ENCODE measurements around the gene VSTM4. TPM values are rescaled to one million over a fixed set of nuclear protein-coding genes. Genes with fewer than 3 reads are reported as not detected.

Gene VSTM4
- total RNA-seq, 1 donor: 10.1 TPM

DNA sequence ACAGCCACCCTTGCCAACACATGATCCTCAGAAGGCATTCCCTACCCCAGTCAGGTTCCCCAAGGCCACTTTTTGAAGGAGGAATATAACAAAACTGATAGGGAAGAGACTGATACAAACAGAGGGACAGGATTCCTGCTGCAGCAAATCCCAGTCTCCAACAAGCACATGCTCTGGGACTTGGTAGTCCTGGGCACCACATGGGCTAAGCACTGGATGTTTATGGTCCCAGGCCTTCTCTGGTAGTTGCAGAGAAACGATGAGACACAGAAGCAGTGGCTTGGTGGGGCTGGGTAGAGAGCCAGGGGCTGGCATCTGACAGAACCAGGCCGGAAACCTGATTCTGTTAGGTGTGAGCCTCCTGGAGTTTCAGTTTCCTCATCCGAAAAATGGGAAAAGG lies 3.2 kb downstream of the VSTM4 start:
- Histone ChIP-seq H3K9me3 (ENCODE audit: low read depth, low read length) (no peaks in the 10 kb centered on the region), H3K4me2 (ENCODE audit: insufficient read depth, low read length) (no peak overlapping the region), H3K4me3 (ENCODE audit: insufficient read depth, low read length) (no peak overlapping the region), H4K20me1 (ENCODE audit: insufficient read depth, low read length) (peaks cover 15% of the 10 kb centered on the region), H3K79me2 (ENCODE audit: insufficient read depth, low read length) (peaks cover 9% of the 10 kb centered on the region), H2AFZ (ENCODE audit: low read length) (no peak overlapping the region), H3K36me3 (ENCODE audit: insufficient read depth, low read length) (no peaks in the 10 kb centered on the region), H3K27me3 (ENCODE audit: insufficient read depth, low read length) (no peaks in the 10 kb centered on the region), H3K4me1 (ENCODE audit: insufficient read depth, low read length) (peaks cover 13% of the 10 kb centered on the region), H3K27ac (ENCODE audit: low read depth, low read length) (no peak overlapping the region)
- TF ChIP-seq CTCF (IDR thresholded peaks at IDR 0.05; ENCODE audit: extremely low read depth, low read depth, low read length): no peak
- no peak for DNase-seq (ENCODE audit: insufficient read length, low spot score, missing footprints)

GRCh38 chr10:49111320-49111698 lies 4.0 kb downstream of the VSTM4 start:
- no peak overlapping the region for H3K4me3 ChIP-seq (ENCODE audit: insufficient read depth, low read length)
- no peak overlapping the region for H3K27ac ChIP-seq (ENCODE audit: low read depth, low read length)
- H4K20me1 ChIP-seq (ENCODE audit: insufficient read depth, low read length): peaks cover 15% of the 10 kb centered on the region
- no peak for TF ChIP-seq CTCF (IDR thresholded peaks at IDR 0.05; ENCODE audit: extremely low read depth, low read depth, low read length)
- H3K4me2 ChIP-seq (ENCODE audit: insufficient read depth, low read length): no peak overlapping the region
- H3K4me1 ChIP-seq (ENCODE audit: insufficient read depth, low read length): peaks cover 15% of the 10 kb centered on the region
- DNase-seq (ENCODE audit: insufficient read length, low spot score, missing footprints): no peak
- H3K79me2 ChIP-seq (ENCODE audit: insufficient read depth, low read length): peaks cover 9% of the 10 kb centered on the region
- no peaks in the 10 kb centered on the region for H3K36me3 ChIP-seq (ENCODE audit: insufficient read depth, low read length)
- no peaks in the 10 kb centered on the region for H3K27me3 ChIP-seq (ENCODE audit: insufficient read depth, low read length)
- H2AFZ ChIP-seq (ENCODE audit: low read length): no peak overlapping the region
- H3K9me3 ChIP-seq (ENCODE audit: low read depth, low read length): no peaks in the 10 kb centered on the region

- Histone ChIP-seq H3K36me3 (ENCODE audit: insufficient read depth, low read length) (no peaks in the 10 kb centered on the region), H3K4me3 (ENCODE audit: insufficient read depth, low read length) (no peak overlapping the region), H3K4me2 (ENCODE audit: insufficient read depth, low read length) (no peak overlapping the region), H3K27me3 (ENCODE audit: insufficient read depth, low read length) (no peaks in the 10 kb centered on the region), H2AFZ (ENCODE audit: low read length) (no peak overlapping the region), H3K27ac (ENCODE audit: low read depth, low read length) (no peak overlapping the region), H3K4me1 (ENCODE audit: insufficient read depth, low read length) (peaks cover 15% of the 10 kb centered on the region), H4K20me1 (ENCODE audit: insufficient read depth, low read length) (peaks cover 15% of the 10 kb centered on the region), H3K9me3 (ENCODE audit: low read depth, low read length) (no peaks in the 10 kb centered on the region), H3K79me2 (ENCODE audit: insufficient read depth, low read length) (peaks cover 9% of the 10 kb centered on the region)
- TF ChIP-seq CTCF (IDR thresholded peaks at IDR 0.05; ENCODE audit: extremely low read depth, low read depth, low read length): no peak
- peak; percentile 48 for DNase-seq (ENCODE audit: insufficient read length, low spot score, missing footprints)
These were observed 4.5 kb downstream of the VSTM4 start for GRCh38 chr10:49110684-49111319.

DNA sequence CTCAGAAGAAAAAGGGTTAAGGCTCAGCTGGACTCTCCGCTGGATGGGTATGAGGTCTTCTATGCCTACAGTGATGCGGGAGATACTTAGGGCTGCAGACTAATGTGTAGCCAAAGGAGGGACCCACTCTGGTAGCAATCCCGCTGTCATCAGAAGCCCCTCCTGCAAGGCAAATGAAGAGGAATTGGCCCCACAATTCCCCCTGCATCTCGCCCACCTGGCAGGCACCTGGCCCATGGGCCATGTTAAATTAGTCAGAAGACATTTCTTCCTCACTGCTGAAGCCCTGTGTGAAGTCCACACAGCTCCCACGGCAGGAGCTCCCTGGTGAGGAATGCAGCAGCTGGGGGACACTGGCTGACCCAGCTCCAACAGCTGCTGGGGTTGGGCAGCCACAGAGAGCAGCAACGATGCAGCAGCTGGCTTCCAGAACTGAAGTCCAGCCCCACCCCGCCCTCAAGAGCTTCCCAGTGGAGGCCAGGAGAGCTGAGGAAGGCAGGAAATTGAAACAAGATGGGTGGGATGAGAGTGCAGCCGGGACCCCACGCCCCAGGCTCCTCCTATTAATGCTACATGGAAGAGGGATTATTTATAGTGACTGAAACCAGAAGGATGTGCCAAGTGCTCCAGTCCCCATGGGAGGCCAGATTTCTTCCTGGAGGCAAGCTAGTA lies 5.5 kb downstream of the VSTM4 start:
- Histone ChIP-seq H3K27ac (ENCODE audit: low read depth, low read length) (no peak overlapping the region), H3K9me3 (ENCODE audit: low read depth, low read length) (no peaks in the 10 kb centered on the region), H2AFZ (ENCODE audit: low read length) (no peak overlapping the region), H3K36me3 (ENCODE audit: insufficient read depth, low read length) (no peaks in the 10 kb centered on the region), H4K20me1 (ENCODE audit: insufficient read depth, low read length) (peaks cover 15% of the 10 kb centered on the region), H3K4me3 (ENCODE audit: insufficient read depth, low read length) (no peak overlapping the region), H3K79me2 (ENCODE audit: insufficient read depth, low read length) (peaks cover 10% of the 10 kb centered on the region), H3K4me1 (ENCODE audit: insufficient read depth, low read length) (peaks cover 15% of the 10 kb centered on the region), H3K27me3 (ENCODE audit: insufficient read depth, low read length) (no peaks in the 10 kb centered on the region), H3K4me2 (ENCODE audit: insufficient read depth, low read length) (no peak overlapping the region)
- TF ChIP-seq CTCF (IDR thresholded peaks at IDR 0.05; ENCODE audit: extremely low read depth, low read depth, low read length): no peak
- DNase-seq (ENCODE audit: insufficient read length, low spot score, missing footprints): peak; percentile 94
